Measurements from ENCODE around the gene ZRANB3.

- no peak for TF ChIP-seq CTCF (conservative IDR thresholded peaks at IDR 0.05 in 1 of 2, IDR thresholded peaks at IDR 0.05 in 1 of 2; ENCODE audit: extremely low read depth in 1 of 2, insufficient read depth in 1 of 2, low read depth in 1 of 2, low read length in 2 of 2)
- no peak for TF ChIP-seq EZH2 (IDR thresholded peaks at IDR 0.05; ENCODE audit: borderline replicate concordance, low read length)
Observed at GRCh38 chr2:135094508-135094907, 436.5 kb downstream of the ZRANB3 start.
